Body of pancreas (tissue), 4 donors: ENCODE results near the gene OR52B4. TPM values are rescaled to one million over a fixed set of nuclear protein-coding genes. Genes with fewer than 3 reads are reported as not detected.
A peak's percentile ranks its signal among the peaks of the same experiment; 100 is the strongest.

Experiments used
- ATAC-seq: fragments of 150-250 bp; one replicate; pipeline ENCODE4 v1.9.1; 2016
- DNase-seq, 4 donors: peaks; one replicate each; pipeline ENCODE4 v3.0.0-alpha.2; 2019
- H3K27ac ChIP-seq, 4 donors: fragments of 200-600 bp; sonication (generic); 1 replicate in 3 of 4; 2 replicates in 1 of 4; pipeline versions ENCODE4 v1.5.1 to v1.6.1; 2016 to 2019; ENCODE audit warnings: mild to moderate bottlenecking in 1 of 4, mixed read lengths in 1 of 4, moderate library complexity in 1 of 4
- H3K27me3 ChIP-seq, 2 donors: fragments of 200-600 bp; sonication (generic); one replicate each; pipeline ENCODE4 v1.6.0; 2016; ENCODE audit warnings: mild to moderate bottlenecking in 1 of 2
- H3K36me3 ChIP-seq, 2 donors: fragments of 200-600 bp; sonication (generic); replicated peaks in 1 of 2; 2 replicates each; pipeline ENCODE4 v1.5.1; 2016; ENCODE audit warnings: low read depth in 2 of 2; ENCODE audit not compliant: insufficient read depth in 1 of 2
- H3K4me1 ChIP-seq: fragments of 200-600 bp; sonication (generic); one replicate; pipeline ENCODE4 v1.6.0; 2016
- H3K4me3 ChIP-seq, 2 donors: fragments of 200-600 bp; sonication (generic); 1 replicate in 1 of 2; 2 replicates in 1 of 2; pipeline ENCODE4 v1.5.1; 2016 to 2019
- H3K9me3 ChIP-seq, 3 donors: fragments of 200-600 bp; sonication (generic); 1 replicate in 2 of 3; 2 replicates in 1 of 3; pipeline ENCODE4 v1.5.1; 2016
- CTCF ChIP-seq, 7 experiments: fragments of 450-650 bp in 4 of 7; fragments of 200-600 bp in 3 of 7; sonication (generic) in 3 of 7; IDR thresholded peaks; one replicate each; pipeline ENCODE4 v1.5.1; 2016 to 2019; ENCODE audit warnings: antibody characterized with exemption in 7 of 7
- POLR2A ChIP-seq, 3 donors: fragments of 450-650 bp; IDR thresholded peaks; one replicate each; pipeline ENCODE4 v1.6.1; 2016; ENCODE audit warnings: antibody characterized with exemption in 3 of 3, mild to moderate bottlenecking in 2 of 3
- WGBS, 2 donors: methylation state at CpG; one replicate each; pipeline ENCODE4 v1.1.5; 2017; 5-methylcytosine and 5-hydroxymethylcytosine counted together
- intact Hi-C: fragments of 100-400 bp; cut with DNase I; formaldehyde crosslinking; loops from one replicate; pipeline ENCODE4 v1.15.1; 2023
- total RNA-seq, 2 donors: library from RNA; depleted of rRNA; stranded (reverse); fragments of >200 nt; gene quantifications; one replicate each; pipeline ENCODE4 v1.1.0, GENCODE V29; 2016

The OR52B4 gene
- total RNA-seq, 2 donors from 2014 or later = not detected

- peak; percentile 82 to 90 (median 86) for DNase-seq
- TF ChIP-seq CTCF (IDR thresholded peaks at IDR 0.05) (no peak), POLR2A (IDR thresholded peaks at IDR 0.05) (peak in 2 of 3 donors; percentile 64 to 69)
- Histone ChIP-seq H3K27ac (peak within 1 kb of the TSS; percentile 32 to 81 (median 70)), H3K27me3 (no peaks in the 10 kb centered on the region), H3K9me3 (no peaks in the 10 kb centered on the region), H3K4me1 (peaks cover 12% of the 10 kb centered on the region), H3K4me3 (peak within 1 kb of the TSS; percentile 32 to 91), H3K36me3 (peaks cover 0 to 8% of the 10 kb centered on the region in 2 donors)
- WGBS, 2 donors = 0 to 1% methylated on average over 7 to 13 of the region's 13 CpGs
- peak; percentile 98 for ATAC-seq
- intact Hi-C loops = no loop called here
Observed at GRCh38 chr11:4393209-4393857, 25.1 kb upstream of the OR52B4 start, which contains the start of gene TRIM21. TRIM21 (minus strand) TSS chr11:4393702; CDS start chr11:4390409, 3,293 bp downstream.

DNA sequence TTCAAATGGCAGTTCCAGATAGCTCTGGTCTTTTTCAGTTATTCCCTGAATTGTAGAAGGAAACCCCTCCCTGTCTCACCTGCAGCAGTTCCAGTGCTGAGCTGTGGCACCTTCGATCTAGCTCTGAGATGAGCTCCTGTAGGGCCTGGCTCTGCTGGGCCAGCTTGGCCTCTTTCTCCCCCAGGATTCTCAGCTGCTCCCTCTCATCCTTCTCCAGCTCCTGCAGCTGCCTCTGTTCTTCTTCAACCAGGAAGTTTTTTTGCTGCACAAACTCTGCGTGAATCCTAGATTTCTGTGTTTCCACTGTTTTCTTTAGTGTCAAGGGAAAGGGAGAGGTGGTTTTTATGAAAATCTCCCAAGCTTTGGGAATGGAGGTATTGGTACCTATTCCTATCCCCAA, 20.0 kb upstream of the OR52B4 start:
- no peak overlapping the region for H3K4me3 ChIP-seq
- WGBS, 2 donors = 96 to 100% methylated on average over 2 of the region's 2 CpGs
- DNase-seq (no peak), ATAC-seq (no peak)
- H3K27me3 ChIP-seq = no peaks in the 10 kb centered on the region
- H3K4me1 ChIP-seq = peaks cover 9% of the 10 kb centered on the region
- no peaks in the 10 kb centered on the region for H3K9me3 ChIP-seq
- peaks cover 0 to 22% of the 10 kb centered on the region in 2 donors for H3K36me3 ChIP-seq
- intact Hi-C loops = no loop called here
- no peak for TF ChIP-seq POLR2A (IDR thresholded peaks at IDR 0.05)
- no peak for TF ChIP-seq CTCF (IDR thresholded peaks at IDR 0.05)
- no peak overlapping the region for H3K27ac ChIP-seq

GRCh38 chr11:4385978-4386740, 18.0 kb upstream of the OR52B4 start:
- TF ChIP-seq CTCF (IDR thresholded peaks at IDR 0.05) (no peak), POLR2A (IDR thresholded peaks at IDR 0.05) (no peak)
- ATAC-seq (no peak), DNase-seq (no peak)
- H3K4me3 ChIP-seq = no peak overlapping the region
- WGBS, 2 donors = 92 to 98% methylated on average over 3 of the region's 3 CpGs
- peaks cover 0 to 22% of the 10 kb centered on the region in 2 donors for H3K36me3 ChIP-seq
- no peaks in the 10 kb centered on the region for H3K9me3 ChIP-seq
- no peaks in the 10 kb centered on the region for H3K27me3 ChIP-seq
- H3K27ac ChIP-seq = no peak overlapping the region
- H3K4me1 ChIP-seq = no peaks in the 10 kb centered on the region
- intact Hi-C loops = no loop called here

DNA sequence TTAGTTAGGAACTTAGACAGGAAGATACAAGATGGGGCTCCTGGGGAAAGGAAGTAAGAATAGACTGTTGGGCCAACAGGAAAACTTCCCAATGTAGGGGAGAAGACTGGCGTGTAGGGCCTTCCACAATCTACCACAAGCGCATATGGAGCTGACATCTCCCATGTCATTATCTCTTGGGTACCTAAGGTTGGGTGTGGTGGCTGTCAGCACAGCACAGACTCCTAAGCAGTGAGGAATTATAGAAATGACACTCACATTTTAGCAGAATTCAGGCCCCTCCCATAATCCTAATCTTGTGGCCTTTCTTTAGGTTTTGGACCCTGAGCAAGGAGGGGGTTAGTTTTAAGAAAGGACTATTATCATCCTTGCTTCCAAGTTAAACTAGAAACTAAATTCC, 13.7 kb upstream of the OR52B4 start:
- Histone ChIP-seq H3K4me1 (no peaks in the 10 kb centered on the region), H3K27ac (no peak overlapping the region), H3K9me3 (no peaks in the 10 kb centered on the region), H3K27me3 (no peaks in the 10 kb centered on the region), H3K36me3 (peaks cover 0 to 5% of the 10 kb centered on the region in 2 donors), H3K4me3 (no peak overlapping the region)
- 87 to 92% methylated on average over 2 of the region's 2 CpGs for WGBS, 2 donors
- DNase-seq (no peak), ATAC-seq (no peak)
- intact Hi-C loops = no loop called here
- TF ChIP-seq POLR2A (IDR thresholded peaks at IDR 0.05) (no peak), CTCF (IDR thresholded peaks at IDR 0.05) (no peak)
